Body of pancreas (tissue), 4 donors: Measurements from ENCODE around the gene CADM4. TPM values are rescaled to one million over a fixed set of nuclear protein-coding genes. Genes with fewer than 3 reads are reported as not detected.
A peak's percentile ranks its signal among the peaks of the same experiment; 100 is the strongest.
"Not testable (repeated sequence)": the region's sequence is repeated elsewhere in the genome, so short reads cannot be mapped to it uniquely, and the experiment has no call there.

Source experiments
- ATAC-seq: fragments of 150-250 bp; one replicate; pipeline ENCODE4 v1.9.1; 2016
- DNase-seq, 4 donors: peaks; one replicate each; pipeline ENCODE4 v3.0.0-alpha.2; 2019
- H3K27ac ChIP-seq, 4 donors: fragments of 200-600 bp; sonication (generic); 1 replicate in 3 of 4; 2 replicates in 1 of 4; pipeline versions ENCODE4 v1.5.1 to v1.6.1; 2016 to 2019; ENCODE audit warnings: mild to moderate bottlenecking in 1 of 4, mixed read lengths in 1 of 4, moderate library complexity in 1 of 4
- H3K27me3 ChIP-seq, 2 donors: fragments of 200-600 bp; sonication (generic); one replicate each; pipeline ENCODE4 v1.6.0; 2016; ENCODE audit warnings: mild to moderate bottlenecking in 1 of 2
- H3K36me3 ChIP-seq, 2 donors: fragments of 200-600 bp; sonication (generic); replicated peaks in 1 of 2; 2 replicates each; pipeline ENCODE4 v1.5.1; 2016; ENCODE audit warnings: low read depth in 2 of 2; ENCODE audit not compliant: insufficient read depth in 1 of 2
- H3K4me1 ChIP-seq: fragments of 200-600 bp; sonication (generic); one replicate; pipeline ENCODE4 v1.6.0; 2016
- H3K4me3 ChIP-seq, 2 donors: fragments of 200-600 bp; sonication (generic); 1 replicate in 1 of 2; 2 replicates in 1 of 2; pipeline ENCODE4 v1.5.1; 2016 to 2019
- H3K9me3 ChIP-seq, 3 donors: fragments of 200-600 bp; sonication (generic); 1 replicate in 2 of 3; 2 replicates in 1 of 3; pipeline ENCODE4 v1.5.1; 2016
- POLR2A ChIP-seq, 3 donors: fragments of 450-650 bp; IDR thresholded peaks; one replicate each; pipeline ENCODE4 v1.6.1; 2016; ENCODE audit warnings: antibody characterized with exemption in 3 of 3, mild to moderate bottlenecking in 2 of 3
- WGBS, 2 donors: methylation state at CpG; one replicate each; pipeline ENCODE4 v1.1.5; 2017; 5-methylcytosine and 5-hydroxymethylcytosine counted together
- intact Hi-C: fragments of 100-400 bp; cut with DNase I; formaldehyde crosslinking; loops from one replicate; pipeline ENCODE4 v1.15.1; 2023
- total RNA-seq, 2 donors: library from RNA; depleted of rRNA; stranded (reverse); fragments of >200 nt; gene quantifications; one replicate each; pipeline ENCODE4 v1.1.0, GENCODE V29; 2016
- TF ChIP-seq, protein P1 (sequence below), 7 experiments: fragments of 450-650 bp in 4 of 7; fragments of 200-600 bp in 3 of 7; sonication (generic) in 3 of 7; IDR thresholded peaks; one replicate each; pipeline ENCODE4 v1.5.1; 2016 to 2019; ENCODE audit warnings: antibody characterized with exemption in 7 of 7

Gene CADM4
- total RNA-seq, 2 donors from 2014 or later = 2.0 to 2.6 TPM

DNA sequence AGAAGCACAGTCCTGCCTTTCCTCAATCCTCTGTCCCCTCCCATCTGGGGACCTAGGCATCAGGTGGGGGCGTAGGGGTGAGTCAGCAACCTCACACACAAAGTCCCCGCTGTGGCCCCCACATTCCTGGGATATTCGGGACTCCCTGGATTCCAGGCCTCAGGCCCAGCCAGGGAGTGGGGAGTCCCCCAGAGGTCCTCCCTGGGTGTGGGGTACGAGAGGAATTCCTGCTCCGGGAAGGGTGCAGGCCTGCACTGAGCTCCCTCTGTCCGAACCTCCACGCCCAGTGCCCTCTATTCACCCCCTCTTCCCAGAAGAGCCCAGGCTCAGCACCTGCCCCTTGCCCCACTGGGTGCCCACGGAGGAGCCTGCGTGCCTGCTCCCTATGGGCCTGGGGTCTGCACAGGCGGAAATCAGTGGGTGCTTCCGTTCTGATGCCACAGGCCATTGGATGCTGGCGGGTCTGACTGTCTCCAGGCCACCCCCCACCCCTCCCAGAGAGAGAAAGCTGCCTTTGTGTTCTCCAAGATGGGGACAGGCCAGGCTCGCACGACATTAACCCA lies 3.4 kb downstream of the CADM4 start:
- TF ChIP-seq POLR2A (IDR thresholded peaks at IDR 0.05) = no peak
- TF ChIP-seq, protein P1, sequence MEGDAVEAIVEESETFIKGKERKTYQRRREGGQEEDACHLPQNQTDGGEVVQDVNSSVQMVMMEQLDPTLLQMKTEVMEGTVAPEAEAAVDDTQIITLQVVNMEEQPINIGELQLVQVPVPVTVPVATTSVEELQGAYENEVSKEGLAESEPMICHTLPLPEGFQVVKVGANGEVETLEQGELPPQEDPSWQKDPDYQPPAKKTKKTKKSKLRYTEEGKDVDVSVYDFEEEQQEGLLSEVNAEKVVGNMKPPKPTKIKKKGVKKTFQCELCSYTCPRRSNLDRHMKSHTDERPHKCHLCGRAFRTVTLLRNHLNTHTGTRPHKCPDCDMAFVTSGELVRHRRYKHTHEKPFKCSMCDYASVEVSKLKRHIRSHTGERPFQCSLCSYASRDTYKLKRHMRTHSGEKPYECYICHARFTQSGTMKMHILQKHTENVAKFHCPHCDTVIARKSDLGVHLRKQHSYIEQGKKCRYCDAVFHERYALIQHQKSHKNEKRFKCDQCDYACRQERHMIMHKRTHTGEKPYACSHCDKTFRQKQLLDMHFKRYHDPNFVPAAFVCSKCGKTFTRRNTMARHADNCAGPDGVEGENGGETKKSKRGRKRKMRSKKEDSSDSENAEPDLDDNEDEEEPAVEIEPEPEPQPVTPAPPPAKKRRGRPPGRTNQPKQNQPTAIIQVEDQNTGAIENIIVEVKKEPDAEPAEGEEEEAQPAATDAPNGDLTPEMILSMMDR (IDR thresholded peaks at IDR 0.05) = no peak
- ATAC-seq (no peak), DNase-seq (peak in 1 of 4 donors; percentile 19)
- no peak overlapping the region for H3K27ac ChIP-seq
- no peak overlapping the region for H3K4me3 ChIP-seq
- no peaks in the 10 kb centered on the region for H3K27me3 ChIP-seq
- no peaks in the 10 kb centered on the region for H3K9me3 ChIP-seq
- 53 to 76% methylated on average over 5 to 14 of the region's 14 CpGs for WGBS, 2 donors
- intact Hi-C loops = no loop called here
- peaks cover 19% of the 10 kb centered on the region for H3K4me1 ChIP-seq
- H3K36me3 ChIP-seq = no peaks in the 10 kb centered on the region

DNA sequence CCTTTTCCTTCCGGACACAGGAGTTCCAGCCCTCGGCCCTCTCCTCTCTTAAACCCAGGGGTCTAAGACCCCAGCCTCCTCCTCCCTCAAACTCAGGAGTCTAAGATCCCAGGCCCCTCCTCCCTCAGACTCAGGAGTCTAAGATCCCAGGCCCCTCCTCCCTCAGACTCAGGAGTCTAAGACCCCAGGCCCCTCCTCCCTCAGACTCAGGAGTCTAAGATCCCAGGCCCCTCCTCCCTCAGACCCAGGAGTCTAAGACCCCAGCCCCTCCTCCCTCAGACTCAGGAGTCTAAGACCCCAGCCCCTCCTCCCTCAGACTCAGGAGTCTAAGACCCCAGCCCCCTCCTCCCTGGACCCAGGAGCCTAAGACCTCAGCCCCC lies 4.1 kb downstream of the CADM4 start:
- DNase-seq, ATAC-seq, H3K36me3 ChIP-seq, H3K9me3 ChIP-seq, H3K27ac ChIP-seq, H3K4me3 ChIP-seq, intact Hi-C loops, H3K27me3 ChIP-seq: not testable (repeated sequence)
- H3K4me1 ChIP-seq = peaks cover 17% of the 10 kb centered on the region
- WGBS, 2 donors = 40 to 43% methylated on average over 2 of the region's 2 CpGs

DNA sequence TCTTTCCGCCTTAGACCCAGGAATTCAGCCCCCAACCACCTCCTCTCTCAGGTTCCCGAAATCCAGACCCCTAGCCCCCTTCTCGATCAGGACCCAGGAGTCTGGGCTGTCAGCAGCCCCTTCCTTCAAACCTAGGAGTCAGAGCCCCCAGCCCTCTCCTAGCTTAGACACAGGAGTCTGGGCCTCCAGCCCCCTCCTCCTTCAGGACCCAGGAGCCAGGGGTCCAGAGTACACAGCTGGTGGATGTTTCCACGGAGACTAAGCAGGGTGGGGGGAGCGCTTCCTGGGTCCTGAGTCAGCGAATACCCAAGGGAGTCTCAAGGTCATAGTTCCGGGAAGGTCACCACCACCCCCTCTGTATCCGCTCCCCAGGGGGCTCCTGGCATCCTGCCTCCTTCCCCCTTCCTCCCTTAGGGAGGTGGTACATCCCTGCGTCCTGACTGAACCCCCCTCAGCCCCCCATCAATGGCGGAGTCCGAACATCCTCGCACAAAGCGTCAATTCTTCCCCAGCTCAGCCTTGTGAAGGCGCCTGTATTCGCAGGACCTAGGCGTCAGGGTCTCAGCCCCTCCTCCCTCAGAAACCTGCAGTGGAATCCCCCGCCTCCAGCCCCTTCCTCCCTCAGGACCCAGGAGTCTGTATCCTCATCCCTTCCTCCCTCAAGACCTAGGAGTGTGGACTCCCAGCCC lies 4.6 kb downstream of the CADM4 start:
- no peaks in the 10 kb centered on the region for H3K36me3 ChIP-seq
- 30 to 45% methylated on average over 17 of the region's 17 CpGs for WGBS, 2 donors
- TF ChIP-seq, protein P1 (IDR thresholded peaks at IDR 0.05) = no peak
- TF ChIP-seq POLR2A (IDR thresholded peaks at IDR 0.05) = no peak
- no peaks in the 10 kb centered on the region for H3K27me3 ChIP-seq
- peaks cover 12% of the 10 kb centered on the region for H3K4me1 ChIP-seq
- DNase-seq (peak in 1 of 4 donors; percentile 11), ATAC-seq (no peak)
- no peak overlapping the region for H3K27ac ChIP-seq
- no peak overlapping the region for H3K4me3 ChIP-seq
- no peaks in the 10 kb centered on the region for H3K9me3 ChIP-seq
- intact Hi-C loops = no loop called here

DNA sequence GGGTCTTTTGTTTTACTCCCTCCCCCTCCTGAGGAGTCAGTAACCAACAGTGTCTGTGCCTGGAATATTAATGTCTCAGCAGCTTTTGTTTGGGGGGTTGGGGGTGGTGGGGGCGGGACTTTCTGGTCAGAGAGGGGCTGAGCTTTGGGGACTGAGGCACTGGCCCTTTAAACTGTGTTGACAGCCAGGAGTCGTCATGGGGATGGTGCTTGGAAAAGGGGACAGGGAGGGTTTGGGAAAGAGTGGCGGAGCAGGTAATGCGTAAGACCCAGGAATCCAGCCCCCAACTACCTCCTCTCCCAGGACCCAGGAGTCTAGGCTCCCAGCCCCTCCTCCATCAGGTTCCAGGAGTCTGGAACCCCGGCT lies 5.2 kb downstream of the CADM4 start:
- DNase-seq (no peak), ATAC-seq (no peak)
- Histone ChIP-seq H3K27me3 (no peaks in the 10 kb centered on the region), H3K9me3 (no peaks in the 10 kb centered on the region), H3K4me3 (no peak overlapping the region), H3K27ac (no peak overlapping the region), H3K36me3 (no peaks in the 10 kb centered on the region), H3K4me1 (peaks cover 12% of the 10 kb centered on the region)
- TF ChIP-seq POLR2A (IDR thresholded peaks at IDR 0.05) = no peak
- TF ChIP-seq, protein P1 (IDR thresholded peaks at IDR 0.05) = no peak
- intact Hi-C loops = no loop called here
- WGBS, 2 donors = 51 to 59% methylated on average over 5 of the region's 5 CpGs

DNA sequence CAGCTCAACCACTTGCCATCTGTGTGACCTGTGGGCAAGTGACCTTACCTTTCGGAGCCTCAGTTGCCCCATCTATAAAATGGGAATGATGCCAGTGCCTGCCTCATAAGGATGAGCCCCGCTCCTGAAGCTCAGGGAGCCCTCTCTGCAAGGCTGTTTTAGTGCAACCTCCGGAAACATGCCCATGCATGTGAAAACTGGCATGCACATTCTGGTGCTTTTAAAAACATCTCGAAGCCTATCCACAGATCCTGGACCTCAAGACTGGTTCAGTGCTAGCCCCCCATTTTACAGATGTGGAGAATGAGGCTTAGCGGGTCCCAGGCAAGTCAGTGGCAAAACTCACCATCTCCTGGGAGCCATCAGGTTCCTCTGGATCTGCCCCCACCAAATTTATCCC lies 5.6 kb downstream of the CADM4 start:
- TF ChIP-seq, protein P1 (IDR thresholded peaks at IDR 0.05) = no peak
- no peak for TF ChIP-seq POLR2A (IDR thresholded peaks at IDR 0.05)
- Histone ChIP-seq H3K27me3 (no peaks in the 10 kb centered on the region), H3K4me1 (peaks cover 10% of the 10 kb centered on the region), H3K4me3 (no peak overlapping the region), H3K27ac (no peak overlapping the region), H3K36me3 (no peaks in the 10 kb centered on the region), H3K9me3 (no peaks in the 10 kb centered on the region)
- ATAC-seq (no peak), DNase-seq (no peak)
- WGBS, 2 donors = 83 to 84% methylated on average over 1 to 5 of the region's 5 CpGs
- intact Hi-C loops = no loop called here
